GM19035 (cell line): Measurements from ENCODE around the gene ADGRL1.

Experiments used
- ATAC-seq: cut with Tn5 transposase; IDR thresholded peaks from one replicate; pipeline ENCODE4 v1.9.1; 2021; ENCODE audit not compliant: unreplicated experiment

The ADGRL1 gene

DNA sequence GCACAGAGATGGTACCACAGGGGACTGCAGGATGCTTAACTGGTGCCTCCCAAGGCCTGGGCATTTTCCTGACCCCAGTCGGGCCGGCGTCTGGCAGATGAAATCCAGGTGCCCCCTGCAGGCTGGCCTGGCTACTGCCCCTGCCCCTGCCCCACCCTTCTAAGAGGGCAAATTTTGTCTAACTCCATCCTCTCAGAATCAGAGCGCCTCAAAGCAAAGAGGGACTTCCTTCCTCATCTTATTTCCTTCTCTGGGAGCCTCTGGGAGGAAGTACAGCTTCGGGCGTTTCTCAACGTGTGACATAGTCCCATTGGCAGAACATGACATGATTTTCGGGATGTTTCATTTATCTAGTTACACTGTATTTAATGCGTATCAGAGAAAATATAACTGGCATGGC, 91.1 kb downstream of the ADGRL1 start:
- ATAC-seq: no peak

DNA sequence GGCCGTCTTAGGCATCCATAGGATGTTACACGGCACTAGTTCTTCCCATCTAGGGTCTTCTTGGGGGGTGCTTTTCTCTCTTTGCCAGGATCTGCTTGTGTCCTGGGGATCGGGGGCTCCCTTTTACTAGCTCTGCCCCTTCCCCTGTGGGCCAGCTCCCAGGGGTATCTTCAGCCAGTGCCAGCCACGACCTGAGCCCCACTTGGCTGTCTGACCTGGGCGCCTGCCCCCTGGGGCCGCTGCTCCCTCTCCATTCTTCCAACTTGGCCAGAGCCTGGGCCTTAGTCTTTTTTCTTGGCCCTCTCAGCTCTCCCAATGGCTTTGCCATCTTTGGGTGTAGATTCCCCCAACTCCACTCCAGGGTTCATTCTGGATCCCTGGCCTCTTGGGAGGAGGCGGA, 91.5 kb downstream of the ADGRL1 start:
- no peak for ATAC-seq

DNA sequence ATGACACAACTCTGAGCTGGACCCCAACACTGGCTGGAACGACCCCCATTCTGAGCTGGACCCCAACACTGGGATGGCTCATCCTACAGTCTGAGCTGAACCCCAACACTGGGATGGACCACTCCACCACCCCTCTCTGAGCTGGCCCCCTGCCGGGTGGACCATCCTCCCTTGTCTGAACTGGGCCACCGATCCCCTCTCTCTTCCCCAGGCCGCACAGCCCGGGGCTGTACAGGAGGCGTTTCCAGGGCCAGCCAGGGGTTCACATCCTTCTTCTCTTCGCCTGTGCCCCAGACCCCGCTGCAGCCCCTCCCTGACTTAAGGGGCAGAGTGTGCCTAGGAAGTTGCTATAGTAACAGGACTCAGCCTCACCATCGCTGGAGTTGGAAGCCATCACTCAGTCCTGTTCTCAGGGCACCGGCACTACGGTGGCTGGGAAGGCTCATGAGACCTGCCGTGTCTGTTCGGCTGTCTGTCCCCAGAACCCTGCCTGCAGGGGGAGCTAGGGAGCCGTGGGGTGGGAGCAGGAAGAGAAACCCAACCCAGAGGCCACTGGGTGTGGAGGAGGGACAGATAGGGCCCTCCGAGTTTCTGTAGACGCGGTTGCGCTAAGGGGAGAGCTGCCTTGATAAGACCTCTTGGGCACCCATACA, 92.1 kb downstream of the ADGRL1 start:
- no peak for ATAC-seq

DNA sequence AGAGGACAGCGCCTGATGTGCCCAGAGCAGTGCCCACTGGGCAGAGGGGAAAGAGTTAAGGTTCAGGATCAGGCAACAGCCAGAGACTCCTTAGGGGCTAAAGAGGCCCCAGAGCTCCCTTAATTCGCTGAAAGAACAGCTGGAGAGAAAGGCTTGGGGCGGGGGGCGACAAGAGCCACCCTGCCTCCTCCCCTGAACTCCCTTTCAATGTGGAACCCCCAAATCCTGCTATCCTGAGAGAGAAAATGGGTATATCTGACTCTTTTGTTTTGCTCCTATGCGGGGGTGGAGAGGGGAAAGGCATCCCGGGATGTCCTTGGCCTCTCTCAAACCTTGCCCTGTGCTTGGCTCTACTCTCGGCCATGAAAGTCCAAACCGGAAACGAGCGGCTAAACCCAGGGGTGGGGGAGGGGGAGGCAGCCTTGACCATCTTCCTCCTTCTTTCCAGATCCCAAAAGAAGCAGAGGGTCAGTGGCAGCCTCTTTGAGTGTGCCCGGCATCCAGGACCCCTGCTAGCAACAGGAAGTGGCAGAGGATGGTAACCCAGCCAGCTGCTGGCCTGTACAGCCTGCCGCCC, 93.1 kb downstream of the ADGRL1 start:
- no peak for ATAC-seq

DNA sequence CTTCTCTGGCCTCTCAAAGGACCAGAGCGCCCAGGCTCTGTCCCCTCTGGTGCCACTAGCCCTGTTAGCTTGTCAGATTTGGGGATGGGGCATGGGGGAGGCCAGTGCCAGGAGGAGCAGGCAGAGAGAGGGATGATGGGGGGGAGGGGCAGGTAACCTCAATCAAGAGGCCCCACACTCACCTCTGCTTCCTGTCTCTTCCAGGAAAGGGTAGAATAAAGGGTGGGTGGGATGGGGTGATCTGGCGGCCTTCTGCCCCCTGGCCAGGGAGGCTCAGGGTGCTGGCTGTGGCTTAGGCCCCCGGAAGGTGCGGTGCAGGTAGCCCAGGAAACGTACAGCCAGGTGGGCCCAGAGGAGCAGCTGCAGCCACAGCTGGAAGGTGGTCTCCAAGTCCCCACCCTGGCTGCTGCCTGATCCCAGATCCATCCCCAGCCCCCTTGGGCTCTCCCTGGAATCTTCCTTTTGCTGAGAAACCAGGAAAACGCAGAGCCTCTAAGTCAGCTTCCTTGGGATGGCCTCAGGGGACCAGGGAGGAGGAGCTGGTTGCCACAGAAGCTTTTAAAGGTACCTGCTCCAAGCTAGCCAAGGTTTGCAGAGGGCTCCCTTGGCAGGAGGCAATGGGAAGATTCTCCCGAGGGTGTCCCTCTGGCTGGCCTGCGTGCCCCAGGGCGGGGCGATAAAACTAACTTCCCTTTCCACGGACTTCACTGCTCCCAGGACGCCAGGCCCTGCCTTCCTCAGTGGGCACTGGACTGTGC, 93.7 kb downstream of the ADGRL1 start:
- no peak for ATAC-seq

DNA sequence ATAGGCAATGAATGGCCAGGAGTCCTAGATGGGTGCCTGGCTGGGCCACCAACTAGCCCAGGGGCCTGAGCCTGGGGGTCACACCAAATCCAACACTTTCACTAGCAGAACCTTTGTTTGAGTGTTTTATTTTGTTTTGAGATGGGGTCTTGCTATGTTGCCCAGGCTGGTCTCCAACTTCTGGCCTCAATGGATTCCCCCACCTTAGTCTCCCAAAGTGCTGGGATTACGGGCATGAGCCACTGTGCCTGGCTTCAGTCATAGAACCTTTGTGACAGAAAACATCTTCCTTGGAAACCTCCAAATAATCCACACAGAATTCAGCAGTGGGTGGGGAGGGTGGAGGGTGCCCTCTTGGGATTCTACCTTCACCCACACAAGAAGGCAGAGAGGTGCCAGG, 94.5 kb downstream of the ADGRL1 start:
- no peak for ATAC-seq

DNA sequence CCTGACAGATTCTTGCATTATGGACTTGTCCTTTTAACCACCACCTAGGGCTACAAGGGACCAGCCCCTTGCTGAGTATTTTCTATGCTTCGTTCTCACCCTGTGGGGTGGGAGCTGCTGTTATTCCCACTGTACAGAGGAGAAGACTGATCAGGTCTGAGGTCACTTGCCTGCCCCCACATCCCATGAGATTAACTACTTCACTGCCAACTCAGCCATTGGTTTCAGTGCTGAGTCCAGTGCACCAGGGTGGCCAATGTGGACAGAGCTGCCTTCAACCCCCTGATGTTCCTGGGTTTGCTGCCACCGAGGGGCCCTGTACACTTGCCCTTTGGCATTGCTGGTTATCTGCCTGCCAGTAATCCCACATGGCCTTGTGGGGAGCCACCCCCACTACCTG, 95.3 kb downstream of the ADGRL1 start:
- no peak for ATAC-seq

DNA sequence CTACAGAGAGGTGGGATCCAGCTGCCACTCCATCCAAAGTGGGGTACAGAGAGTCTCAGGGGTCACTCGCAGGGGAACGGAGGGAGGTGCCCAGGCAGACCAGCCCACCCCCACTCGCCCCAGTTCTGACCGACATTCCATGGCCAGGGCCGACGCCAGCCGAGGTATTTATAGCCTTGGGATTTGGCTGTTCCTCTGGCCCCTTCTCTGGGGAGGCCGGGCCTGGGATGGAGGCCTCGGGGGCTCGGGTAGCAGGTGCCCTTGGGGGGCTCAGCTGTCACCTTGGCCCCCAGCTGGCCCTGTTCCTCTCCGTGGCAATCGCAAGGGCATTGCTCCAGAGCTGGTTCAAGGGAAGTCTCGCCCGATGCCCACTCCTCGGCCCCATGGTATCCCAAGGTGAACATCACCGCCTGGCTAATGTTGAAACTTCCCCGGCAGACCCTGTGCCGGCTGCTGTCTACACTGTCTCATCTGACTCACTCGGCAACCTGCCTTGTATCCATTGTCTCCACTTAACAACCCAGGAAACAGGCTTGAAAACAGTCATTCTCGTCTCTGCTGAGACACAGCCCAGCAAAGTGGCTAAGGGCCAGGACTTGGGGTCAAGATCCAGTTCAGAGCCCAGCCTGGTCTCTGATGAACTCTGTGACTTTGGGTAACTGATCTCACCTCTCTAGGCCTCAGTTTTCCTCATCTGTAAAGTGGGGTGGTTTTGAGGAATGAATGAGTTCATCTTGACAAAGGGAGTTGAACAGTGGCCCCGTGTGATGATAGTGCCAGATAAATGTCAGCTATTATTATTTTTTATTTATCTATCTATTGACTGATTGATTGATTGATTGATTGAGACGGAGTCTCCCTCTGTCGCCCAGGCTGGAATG, 98.1 kb downstream of the ADGRL1 start:
- ATAC-seq: no peak

DNA sequence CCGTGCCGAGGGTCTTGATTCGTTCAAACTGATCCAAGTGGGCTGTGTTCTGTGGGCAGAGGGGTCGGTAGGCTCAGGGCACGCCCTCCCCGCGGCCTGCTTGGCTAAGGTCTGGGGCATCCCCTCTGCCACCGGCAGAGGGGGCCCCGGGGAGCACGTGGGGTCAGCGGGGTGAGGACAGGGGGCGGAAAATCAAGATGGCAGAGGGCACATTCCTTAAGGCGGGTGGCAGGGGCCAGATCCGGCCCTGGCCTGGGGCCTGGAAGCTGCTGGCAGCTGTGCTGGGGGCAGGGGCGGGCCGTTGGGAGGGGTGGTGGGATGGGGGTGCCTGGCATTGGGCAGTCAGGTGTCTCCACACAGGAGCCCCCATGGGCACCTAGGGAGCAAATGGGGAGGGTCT, 99.1 kb downstream of the ADGRL1 start:
- no peak for ATAC-seq

DNA sequence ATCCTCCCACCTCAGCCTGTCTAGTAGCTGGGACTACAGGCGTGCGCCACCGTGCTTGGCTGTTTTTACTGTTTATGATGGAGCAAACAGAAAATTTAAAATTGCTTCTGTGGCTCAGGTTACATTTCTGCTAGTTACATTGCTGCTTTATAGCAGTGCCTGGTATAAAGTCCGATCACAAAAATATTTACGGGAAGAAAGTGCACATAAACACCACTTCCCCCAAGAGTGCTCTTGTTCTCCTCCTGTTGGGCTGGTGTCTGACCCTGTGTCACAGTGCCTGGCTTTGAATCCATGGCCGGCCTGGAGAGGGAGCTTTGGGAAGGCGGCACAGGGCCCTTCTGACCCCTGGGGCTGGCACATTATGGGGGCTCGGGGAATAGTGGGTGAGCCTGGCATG, 100.3 kb downstream of the ADGRL1 start:
- no peak for ATAC-seq

DNA sequence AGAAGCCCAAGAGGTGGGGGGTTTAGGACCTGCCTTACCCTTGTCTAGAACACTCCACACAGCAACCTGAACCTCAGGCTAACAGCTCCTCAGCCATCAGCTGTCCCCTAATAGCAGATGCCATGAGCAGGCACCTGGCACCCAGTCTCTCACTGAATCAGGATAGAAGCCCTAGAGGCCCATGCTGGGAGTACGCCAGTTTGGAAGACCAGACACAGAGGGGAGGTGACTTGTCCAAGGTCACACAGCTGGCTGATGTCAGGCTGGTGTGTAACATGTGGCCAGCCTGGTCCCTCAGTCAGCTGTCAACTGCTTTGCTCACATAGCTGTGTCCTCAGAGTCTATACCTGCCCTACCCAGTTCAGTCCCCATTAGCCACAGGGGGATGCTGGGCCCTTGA, 102.7 kb downstream of the ADGRL1 start:
- ATAC-seq: no peak

DNA sequence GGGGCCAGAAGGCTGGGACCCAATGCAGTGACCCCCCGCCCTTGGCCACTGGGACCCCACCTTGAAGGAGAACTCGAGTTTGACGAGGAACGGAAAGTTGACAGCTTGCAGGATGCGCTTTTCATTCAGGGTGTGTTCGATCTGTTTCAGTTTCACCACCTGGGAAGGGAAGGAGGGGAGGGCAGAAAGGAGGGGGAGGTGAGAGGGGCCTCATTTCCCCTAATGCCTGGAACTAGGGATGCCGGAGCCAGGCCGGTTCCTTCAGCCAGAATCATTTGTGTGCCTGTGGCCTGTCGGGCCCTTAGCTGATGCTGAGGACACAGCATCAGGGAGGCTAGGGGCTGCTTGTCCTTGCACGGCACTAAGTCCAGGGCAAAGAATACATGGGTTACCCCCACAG, 103.2 kb downstream of the ADGRL1 start:
- no peak for ATAC-seq

DNA sequence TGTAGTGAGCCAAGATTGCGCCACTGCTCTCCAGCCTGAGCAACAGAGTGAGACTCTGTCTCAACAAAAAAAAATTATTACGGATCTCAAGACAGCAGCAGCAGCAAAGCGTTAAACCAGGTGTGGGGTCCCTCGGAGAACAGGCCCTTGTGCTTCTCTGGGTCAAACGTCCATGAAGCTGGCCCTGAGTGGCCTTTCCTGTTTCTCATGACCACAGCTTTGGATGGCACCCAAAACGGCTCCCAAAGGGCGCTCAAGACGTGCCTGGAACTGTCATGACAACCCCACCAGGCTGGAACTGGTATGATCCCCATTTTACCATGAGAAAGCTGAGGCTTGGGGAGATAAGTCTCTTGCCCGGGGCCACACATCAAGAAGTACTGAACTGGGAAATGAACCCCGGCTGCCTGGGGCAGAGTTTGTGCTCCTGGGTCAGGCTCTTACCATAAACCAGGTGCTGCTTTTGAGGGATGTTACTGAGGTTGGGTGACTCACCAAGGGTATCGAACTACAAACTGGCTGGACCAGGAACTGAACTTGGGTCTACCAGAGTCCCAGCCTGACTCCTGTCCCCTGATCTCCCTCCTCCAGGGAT, 103.8 kb downstream of the ADGRL1 start:
- ATAC-seq: no peak

DNA sequence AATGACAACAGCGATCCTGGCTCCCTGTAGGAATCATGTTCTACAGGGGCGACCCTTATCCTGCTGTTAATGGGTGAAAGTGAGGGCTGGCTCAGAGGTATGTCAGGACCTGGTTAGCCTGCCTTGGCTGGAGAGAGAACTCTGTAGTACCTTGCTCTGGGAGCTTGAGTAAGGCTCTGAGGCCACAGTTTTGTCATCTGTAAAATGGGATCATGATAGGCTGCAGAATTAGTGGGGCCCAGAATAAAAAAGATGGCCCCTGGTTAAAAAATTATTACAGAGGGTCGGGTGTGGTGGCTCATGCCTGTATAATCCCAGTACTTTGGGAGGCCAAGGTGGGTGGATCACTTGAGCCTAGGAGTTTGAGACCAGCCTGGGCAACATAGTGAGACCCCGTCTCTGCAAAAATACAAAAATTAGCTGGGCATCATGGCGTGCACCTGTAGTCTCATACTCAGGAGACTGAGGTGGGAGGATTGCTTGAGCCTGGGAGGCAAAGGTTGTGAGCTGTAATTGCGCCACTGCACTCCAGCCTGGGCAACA, 104.9 kb downstream of the ADGRL1 start:
- no peak for ATAC-seq
